Endothelial cell (in vitro differentiated cells): ENCODE results near the gene AURKAIP1. TPM values are rescaled to one million over a fixed set of nuclear protein-coding genes. Genes with fewer than 3 reads are reported as not detected.
A peak's percentile ranks its signal among the peaks of the same experiment; 100 is the strongest.

ENCODE experiments used
- DNase-seq: peaks from one replicate; pipeline ENCODE4 v3.0.0; 2021; ENCODE audit warnings: low spot score
- H3K27ac Mint-ChIP-seq: one replicate; pipeline ENCODE4 v1.8.0; 2021; ENCODE audit warnings: mixed read lengths, inconsistent platforms; ENCODE audit not compliant: unreplicated experiment
- H3K27me3 Mint-ChIP-seq: one replicate; pipeline ENCODE4 v1.8.0; 2021; ENCODE audit warnings: mild to moderate bottlenecking, moderate library complexity, mixed read lengths, inconsistent platforms; ENCODE audit not compliant: unreplicated experiment
- H3K36me3 Mint-ChIP-seq: one replicate; pipeline ENCODE4 v1.8.0; 2021; ENCODE audit warnings: mild to moderate bottlenecking, low read depth, mixed read lengths, inconsistent platforms; ENCODE audit not compliant: unreplicated experiment
- H3K4me1 Mint-ChIP-seq: one replicate; pipeline ENCODE4 v1.8.0; 2021; ENCODE audit warnings: mild to moderate bottlenecking, mixed read lengths, inconsistent platforms; ENCODE audit not compliant: unreplicated experiment
- H3K4me3 Mint-ChIP-seq: one replicate; pipeline ENCODE4 v1.8.0; 2021; ENCODE audit warnings: mild to moderate bottlenecking, mixed read lengths, inconsistent platforms; ENCODE audit not compliant: unreplicated experiment
- H3K9me3 Mint-ChIP-seq: one replicate; pipeline ENCODE4 v1.8.0; 2021; ENCODE audit warnings: mixed read lengths, inconsistent platforms; ENCODE audit not compliant: unreplicated experiment
- total RNA-seq: library from RNA; stranded (reverse); fragmentation: NEBNext Ultra II Directional; extraction: Animal tissue kit (Norgen Biotek cat#: 25700); gene quantifications from one replicate; pipeline ENCODE4 v1.2.1, GENCODE V29; 2021; ENCODE audit not compliant: unreplicated experiment
- TF ChIP-seq, protein P1 (sequence below): fragments of 200-600 bp; sonication (generic); IDR thresholded peaks from one replicate; pipeline ENCODE4 v1.5.0; 2021; ENCODE audit warnings: antibody characterized with exemption; ENCODE audit not compliant: unreplicated experiment

Gene AURKAIP1
- total RNA-seq, 1 donor from 2014 or later, result 128 TPM

DNA sequence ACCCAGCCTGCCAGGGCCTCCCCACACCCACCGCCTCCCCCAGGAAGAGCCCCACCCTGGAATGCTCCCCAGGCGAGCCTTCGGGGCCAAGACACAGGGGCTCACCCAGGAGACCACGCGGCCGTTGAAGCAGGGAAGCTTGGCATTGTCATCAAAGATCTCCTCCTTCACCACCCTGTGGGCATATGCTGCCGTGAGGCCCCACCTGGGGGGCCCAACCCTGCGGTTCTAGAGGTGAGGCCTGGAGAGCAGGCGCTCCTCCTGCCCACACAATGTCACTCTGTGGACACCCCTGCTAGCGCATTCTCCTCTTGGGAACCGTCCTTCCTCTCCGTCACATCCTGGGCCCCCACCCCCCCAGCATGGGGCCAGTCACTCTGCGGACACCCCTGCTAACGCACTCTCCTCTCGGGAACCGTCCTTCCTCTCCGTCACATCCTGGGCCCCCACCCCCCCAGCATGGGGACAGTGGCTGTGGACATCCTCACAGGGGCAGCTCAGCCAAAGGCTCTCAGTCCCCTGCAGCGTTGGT is 32.4 kb downstream of the AURKAIP1 start:
- Mint-ChIP-seq H3K9me3 (no peaks in the 10 kb centered on the region), H3K27me3 (peaks cover 13% of the 10 kb centered on the region)

GRCh38 chr1:1342061-1342562 is 32.9 kb downstream of the AURKAIP1 start:
- H3K4me3 Mint-ChIP-seq, result no peak overlapping the region
- no peaks in the 10 kb centered on the region for H3K9me3 Mint-ChIP-seq
- TF ChIP-seq, protein P1, sequence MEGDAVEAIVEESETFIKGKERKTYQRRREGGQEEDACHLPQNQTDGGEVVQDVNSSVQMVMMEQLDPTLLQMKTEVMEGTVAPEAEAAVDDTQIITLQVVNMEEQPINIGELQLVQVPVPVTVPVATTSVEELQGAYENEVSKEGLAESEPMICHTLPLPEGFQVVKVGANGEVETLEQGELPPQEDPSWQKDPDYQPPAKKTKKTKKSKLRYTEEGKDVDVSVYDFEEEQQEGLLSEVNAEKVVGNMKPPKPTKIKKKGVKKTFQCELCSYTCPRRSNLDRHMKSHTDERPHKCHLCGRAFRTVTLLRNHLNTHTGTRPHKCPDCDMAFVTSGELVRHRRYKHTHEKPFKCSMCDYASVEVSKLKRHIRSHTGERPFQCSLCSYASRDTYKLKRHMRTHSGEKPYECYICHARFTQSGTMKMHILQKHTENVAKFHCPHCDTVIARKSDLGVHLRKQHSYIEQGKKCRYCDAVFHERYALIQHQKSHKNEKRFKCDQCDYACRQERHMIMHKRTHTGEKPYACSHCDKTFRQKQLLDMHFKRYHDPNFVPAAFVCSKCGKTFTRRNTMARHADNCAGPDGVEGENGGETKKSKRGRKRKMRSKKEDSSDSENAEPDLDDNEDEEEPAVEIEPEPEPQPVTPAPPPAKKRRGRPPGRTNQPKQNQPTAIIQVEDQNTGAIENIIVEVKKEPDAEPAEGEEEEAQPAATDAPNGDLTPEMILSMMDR, result no peak
- peaks cover 10% of the 10 kb centered on the region for H3K36me3 Mint-ChIP-seq
- H3K27ac Mint-ChIP-seq, result no peak overlapping the region
- no peak for DNase-seq
- peaks cover 13% of the 10 kb centered on the region for H3K27me3 Mint-ChIP-seq
- H3K4me1 Mint-ChIP-seq, result no peaks in the 10 kb centered on the region

More for the DNA sequence above, 32.4 kb downstream of the AURKAIP1 start:
- Mint-ChIP-seq H3K27ac (no peak overlapping the region), H3K4me1 (no peaks in the 10 kb centered on the region), H3K36me3 (peaks cover 10% of the 10 kb centered on the region), H3K4me3 (no peak overlapping the region)
- TF ChIP-seq, protein P1, result no peak
- DNase-seq, result no peak

GRCh38 chr1:1341549-1342021 is 33.4 kb downstream of the AURKAIP1 start:
- no peaks in the 10 kb centered on the region for H3K9me3 Mint-ChIP-seq
- TF ChIP-seq, protein P1, result no peak
- peaks cover 8% of the 10 kb centered on the region for H3K27me3 Mint-ChIP-seq
- no peak overlapping the region for H3K27ac Mint-ChIP-seq
- peaks cover 10% of the 10 kb centered on the region for H3K36me3 Mint-ChIP-seq
- H3K4me3 Mint-ChIP-seq, result peak overlapping the region; percentile 78
- DNase-seq, result no peak
- H3K4me1 Mint-ChIP-seq, result no peaks in the 10 kb centered on the region

GRCh38 chr1:1340791-1341548 is 34.0 kb downstream of the AURKAIP1 start:
- Mint-ChIP-seq H3K36me3 (peaks cover 10% of the 10 kb centered on the region), H3K9me3 (no peaks in the 10 kb centered on the region), H3K4me1 (no peaks in the 10 kb centered on the region), H3K27me3 (peaks cover 8% of the 10 kb centered on the region), H3K4me3 (peak overlapping the region; percentile 78), H3K27ac (peak overlapping the region; percentile 52)
- TF ChIP-seq, protein P1, result no peak
- DNase-seq, result no peak

- H3K27ac Mint-ChIP-seq, result no peak overlapping the region
- no peaks in the 10 kb centered on the region for H3K4me1 Mint-ChIP-seq
- TF ChIP-seq, protein P1, result no peak
- peaks cover 10% of the 10 kb centered on the region for H3K36me3 Mint-ChIP-seq
- peaks cover 8% of the 10 kb centered on the region for H3K27me3 Mint-ChIP-seq
- H3K4me3 Mint-ChIP-seq, result no peak overlapping the region
- DNase-seq, result no peak
- H3K9me3 Mint-ChIP-seq, result no peaks in the 10 kb centered on the region
These were observed 34.8 kb downstream of the AURKAIP1 start for GRCh38 chr1:1340185-1340584.
